ENCODE data around the gene ZNF638. TPM values are rescaled to one million over a fixed set of nuclear protein-coding genes. Genes with fewer than 3 reads are reported as not detected.
"Not testable (repeated sequence)": the region's sequence is repeated elsewhere in the genome, so short reads cannot be mapped to it uniquely, and the experiment has no call there.

ZNF638 gene
- total RNA-seq, 1 experiment from 2014 or later: 109 TPM

DNA sequence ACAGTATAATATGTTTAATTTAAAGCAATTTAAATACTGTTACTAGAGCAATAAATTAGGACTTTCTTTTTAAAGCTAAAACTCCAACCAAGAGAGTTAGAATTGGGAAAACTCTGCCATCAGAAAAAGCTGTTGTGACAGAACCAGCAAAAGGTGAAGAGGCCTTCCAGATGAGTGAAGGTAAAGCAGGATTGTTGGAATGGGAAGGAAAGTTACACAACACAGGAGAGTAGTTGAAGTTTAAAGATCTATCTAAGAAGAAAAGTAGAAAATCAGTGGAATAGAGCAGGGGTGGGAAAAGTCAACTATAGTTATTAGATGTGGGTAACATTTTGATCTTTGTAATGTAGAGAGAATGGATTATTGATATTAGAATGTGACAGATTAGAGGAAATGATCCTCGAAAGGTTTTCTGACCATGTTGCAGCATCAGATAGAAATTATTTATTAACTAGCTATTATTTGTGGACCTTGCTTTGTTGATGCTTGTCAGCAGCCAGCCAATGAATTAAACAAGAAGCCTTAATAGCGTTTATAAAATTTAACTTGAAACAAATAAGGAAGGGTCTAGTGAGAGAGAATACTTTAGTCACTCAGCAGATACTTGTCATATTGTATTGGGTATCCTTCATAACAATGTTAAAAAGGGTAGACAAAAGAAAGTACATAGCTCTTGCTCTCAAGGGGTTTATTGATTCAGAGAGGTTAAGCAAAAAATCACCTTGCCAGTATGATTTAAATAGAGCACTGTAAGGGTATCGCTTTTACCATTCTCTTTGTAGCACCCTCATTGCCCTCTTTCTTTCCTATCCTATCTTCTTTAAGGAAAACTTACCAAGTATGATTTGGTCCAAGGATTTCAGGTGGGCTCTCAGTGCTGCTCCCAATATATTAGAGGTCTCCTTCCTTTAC, 97.1 kb downstream of the ZNF638 start:
- H3K36me3 Mint-ChIP-seq: peaks cover 81% of the 10 kb centered on the region
- H3K27me3 Mint-ChIP-seq (ENCODE audit: low read depth): no peaks in the 10 kb centered on the region

DNA sequence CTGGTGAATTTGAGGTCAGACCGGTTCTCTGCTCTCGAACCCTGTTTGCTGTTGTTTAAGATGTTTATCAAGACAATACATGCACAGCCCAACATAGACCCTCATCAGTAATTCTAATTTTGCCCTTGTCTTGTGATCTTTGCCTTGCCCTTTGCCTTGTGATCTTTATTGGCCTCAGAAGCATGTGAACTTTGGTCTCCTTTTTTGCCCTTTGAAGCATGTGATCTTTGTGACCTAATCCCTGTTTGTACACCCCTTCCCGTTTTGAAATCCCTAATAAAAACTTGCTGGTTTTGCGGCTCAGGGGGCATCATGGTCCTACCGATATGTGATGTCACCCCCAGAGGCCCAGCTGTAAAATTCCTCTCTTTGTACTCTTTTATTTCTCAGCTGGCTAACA, 113.6 kb downstream of the ZNF638 start:
- H3K4me1 Mint-ChIP-seq; ATAC-seq; H3K9me3 Mint-ChIP-seq; DNase-seq (ENCODE audit: low spot score); POLR2A ChIA-PET; H3K27ac Mint-ChIP-seq; H3K27me3 Mint-ChIP-seq (ENCODE audit: low read depth); H3K36me3 Mint-ChIP-seq; H3K4me3 Mint-ChIP-seq: not testable (repeated sequence)
- CTCF ChIA-PET: interaction anchor here (1.2 kb wide), 1 partner anchor 16 kb away, joined by 6 read pairs; no protein-coding TSS in a partner anchor

More for the DNA sequence above, 97.1 kb downstream of the ZNF638 start:
- no peak overlapping the region for H3K27ac Mint-ChIP-seq
- TF ChIP-seq, protein P1, sequence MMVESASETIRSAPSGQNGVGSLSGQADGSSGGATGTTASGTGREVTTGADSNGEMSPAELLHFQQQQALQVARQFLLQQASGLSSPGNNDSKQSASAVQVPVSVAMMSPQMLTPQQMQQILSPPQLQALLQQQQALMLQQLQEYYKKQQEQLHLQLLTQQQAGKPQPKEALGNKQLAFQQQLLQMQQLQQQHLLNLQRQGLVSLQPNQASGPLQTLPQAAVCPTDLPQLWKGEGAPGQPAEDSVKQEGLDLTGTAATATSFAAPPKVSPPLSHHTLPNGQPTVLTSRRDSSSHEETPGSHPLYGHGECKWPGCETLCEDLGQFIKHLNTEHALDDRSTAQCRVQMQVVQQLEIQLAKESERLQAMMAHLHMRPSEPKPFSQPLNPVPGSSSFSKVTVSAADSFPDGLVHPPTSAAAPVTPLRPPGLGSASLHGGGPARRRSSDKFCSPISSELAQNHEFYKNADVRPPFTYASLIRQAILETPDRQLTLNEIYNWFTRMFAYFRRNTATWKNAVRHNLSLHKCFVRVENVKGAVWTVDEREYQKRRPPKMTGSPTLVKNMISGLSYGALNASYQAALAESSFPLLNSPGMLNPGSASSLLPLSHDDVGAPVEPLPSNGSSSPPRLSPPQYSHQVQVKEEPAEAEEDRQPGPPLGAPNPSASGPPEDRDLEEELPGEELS (CRISPR knock-in tag; IDR thresholded peaks at IDR 0.05): no peak
- TF ChIP-seq, protein P2, sequence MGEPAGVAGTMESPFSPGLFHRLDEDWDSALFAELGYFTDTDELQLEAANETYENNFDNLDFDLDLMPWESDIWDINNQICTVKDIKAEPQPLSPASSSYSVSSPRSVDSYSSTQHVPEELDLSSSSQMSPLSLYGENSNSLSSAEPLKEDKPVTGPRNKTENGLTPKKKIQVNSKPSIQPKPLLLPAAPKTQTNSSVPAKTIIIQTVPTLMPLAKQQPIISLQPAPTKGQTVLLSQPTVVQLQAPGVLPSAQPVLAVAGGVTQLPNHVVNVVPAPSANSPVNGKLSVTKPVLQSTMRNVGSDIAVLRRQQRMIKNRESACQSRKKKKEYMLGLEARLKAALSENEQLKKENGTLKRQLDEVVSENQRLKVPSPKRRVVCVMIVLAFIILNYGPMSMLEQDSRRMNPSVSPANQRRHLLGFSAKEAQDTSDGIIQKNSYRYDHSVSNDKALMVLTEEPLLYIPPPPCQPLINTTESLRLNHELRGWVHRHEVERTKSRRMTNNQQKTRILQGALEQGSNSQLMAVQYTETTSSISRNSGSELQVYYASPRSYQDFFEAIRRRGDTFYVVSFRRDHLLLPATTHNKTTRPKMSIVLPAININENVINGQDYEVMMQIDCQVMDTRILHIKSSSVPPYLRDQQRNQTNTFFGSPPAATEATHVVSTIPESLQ (CRISPR knock-in tag; IDR thresholded peaks at IDR 0.05): no peak
- TF ChIP-seq, protein P3, sequence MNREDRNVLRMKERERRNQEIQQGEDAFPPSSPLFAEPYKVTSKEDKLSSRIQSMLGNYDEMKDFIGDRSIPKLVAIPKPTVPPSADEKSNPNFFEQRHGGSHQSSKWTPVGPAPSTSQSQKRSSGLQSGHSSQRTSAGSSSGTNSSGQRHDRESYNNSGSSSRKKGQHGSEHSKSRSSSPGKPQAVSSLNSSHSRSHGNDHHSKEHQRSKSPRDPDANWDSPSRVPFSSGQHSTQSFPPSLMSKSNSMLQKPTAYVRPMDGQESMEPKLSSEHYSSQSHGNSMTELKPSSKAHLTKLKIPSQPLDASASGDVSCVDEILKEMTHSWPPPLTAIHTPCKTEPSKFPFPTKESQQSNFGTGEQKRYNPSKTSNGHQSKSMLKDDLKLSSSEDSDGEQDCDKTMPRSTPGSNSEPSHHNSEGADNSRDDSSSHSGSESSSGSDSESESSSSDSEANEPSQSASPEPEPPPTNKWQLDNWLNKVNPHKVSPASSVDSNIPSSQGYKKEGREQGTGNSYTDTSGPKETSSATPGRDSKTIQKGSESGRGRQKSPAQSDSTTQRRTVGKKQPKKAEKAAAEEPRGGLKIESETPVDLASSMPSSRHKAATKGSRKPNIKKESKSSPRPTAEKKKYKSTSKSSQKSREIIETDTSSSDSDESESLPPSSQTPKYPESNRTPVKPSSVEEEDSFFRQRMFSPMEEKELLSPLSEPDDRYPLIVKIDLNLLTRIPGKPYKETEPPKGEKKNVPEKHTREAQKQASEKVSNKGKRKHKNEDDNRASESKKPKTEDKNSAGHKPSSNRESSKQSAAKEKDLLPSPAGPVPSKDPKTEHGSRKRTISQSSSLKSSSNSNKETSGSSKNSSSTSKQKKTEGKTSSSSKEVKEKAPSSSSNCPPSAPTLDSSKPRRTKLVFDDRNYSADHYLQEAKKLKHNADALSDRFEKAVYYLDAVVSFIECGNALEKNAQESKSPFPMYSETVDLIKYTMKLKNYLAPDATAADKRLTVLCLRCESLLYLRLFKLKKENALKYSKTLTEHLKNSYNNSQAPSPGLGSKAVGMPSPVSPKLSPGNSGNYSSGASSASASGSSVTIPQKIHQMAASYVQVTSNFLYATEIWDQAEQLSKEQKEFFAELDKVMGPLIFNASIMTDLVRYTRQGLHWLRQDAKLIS (CRISPR knock-in tag; IDR thresholded peaks at IDR 0.05; ENCODE audit: borderline replicate concordance): no peak
- TF ChIP-seq ZNF121 (CRISPR knock-in tag; IDR thresholded peaks at IDR 0.05) (no peak), NFE2L1 (CRISPR knock-in tag; IDR thresholded peaks at IDR 0.05) (no peak), CREB1 (CRISPR knock-in tag; IDR thresholded peaks at IDR 0.05) (no peak), OVOL2 (CRISPR knock-in tag; IDR thresholded peaks at IDR 0.05; ENCODE audit: borderline replicate concordance) (no peak), EMX1 (CRISPR knock-in tag; IDR thresholded peaks at IDR 0.05) (no peak), JAZF1 (CRISPR knock-in tag; IDR thresholded peaks at IDR 0.05) (no peak), ZBTB21 (CRISPR knock-in tag; IDR thresholded peaks at IDR 0.05; ENCODE audit: borderline replicate concordance) (no peak)
- TF ChIP-seq, protein P4, sequence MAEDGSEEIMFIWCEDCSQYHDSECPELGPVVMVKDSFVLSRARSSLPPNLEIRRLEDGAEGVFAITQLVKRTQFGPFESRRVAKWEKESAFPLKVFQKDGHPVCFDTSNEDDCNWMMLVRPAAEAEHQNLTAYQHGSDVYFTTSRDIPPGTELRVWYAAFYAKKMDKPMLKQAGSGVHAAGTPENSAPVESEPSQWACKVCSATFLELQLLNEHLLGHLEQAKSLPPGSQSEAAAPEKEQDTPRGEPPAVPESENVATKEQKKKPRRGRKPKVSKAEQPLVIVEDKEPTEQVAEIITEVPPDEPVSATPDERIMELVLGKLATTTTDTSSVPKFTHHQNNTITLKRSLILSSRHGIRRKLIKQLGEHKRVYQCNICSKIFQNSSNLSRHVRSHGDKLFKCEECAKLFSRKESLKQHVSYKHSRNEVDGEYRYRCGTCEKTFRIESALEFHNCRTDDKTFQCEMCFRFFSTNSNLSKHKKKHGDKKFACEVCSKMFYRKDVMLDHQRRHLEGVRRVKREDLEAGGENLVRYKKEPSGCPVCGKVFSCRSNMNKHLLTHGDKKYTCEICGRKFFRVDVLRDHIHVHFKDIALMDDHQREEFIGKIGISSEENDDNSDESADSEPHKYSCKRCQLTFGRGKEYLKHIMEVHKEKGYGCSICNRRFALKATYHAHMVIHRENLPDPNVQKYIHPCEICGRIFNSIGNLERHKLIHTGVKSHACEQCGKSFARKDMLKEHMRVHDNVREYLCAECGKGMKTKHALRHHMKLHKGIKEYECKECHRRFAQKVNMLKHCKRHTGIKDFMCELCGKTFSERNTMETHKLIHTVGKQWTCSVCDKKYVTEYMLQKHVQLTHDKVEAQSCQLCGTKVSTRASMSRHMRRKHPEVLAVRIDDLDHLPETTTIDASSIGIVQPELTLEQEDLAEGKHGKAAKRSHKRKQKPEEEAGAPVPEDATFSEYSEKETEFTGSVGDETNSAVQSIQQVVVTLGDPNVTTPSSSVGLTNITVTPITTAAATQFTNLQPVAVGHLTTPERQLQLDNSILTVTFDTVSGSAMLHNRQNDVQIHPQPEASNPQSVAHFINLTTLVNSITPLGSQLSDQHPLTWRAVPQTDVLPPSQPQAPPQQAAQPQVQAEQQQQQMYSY (CRISPR knock-in tag; IDR thresholded peaks at IDR 0.05): no peak
- TF ChIP-seq, protein P5, sequence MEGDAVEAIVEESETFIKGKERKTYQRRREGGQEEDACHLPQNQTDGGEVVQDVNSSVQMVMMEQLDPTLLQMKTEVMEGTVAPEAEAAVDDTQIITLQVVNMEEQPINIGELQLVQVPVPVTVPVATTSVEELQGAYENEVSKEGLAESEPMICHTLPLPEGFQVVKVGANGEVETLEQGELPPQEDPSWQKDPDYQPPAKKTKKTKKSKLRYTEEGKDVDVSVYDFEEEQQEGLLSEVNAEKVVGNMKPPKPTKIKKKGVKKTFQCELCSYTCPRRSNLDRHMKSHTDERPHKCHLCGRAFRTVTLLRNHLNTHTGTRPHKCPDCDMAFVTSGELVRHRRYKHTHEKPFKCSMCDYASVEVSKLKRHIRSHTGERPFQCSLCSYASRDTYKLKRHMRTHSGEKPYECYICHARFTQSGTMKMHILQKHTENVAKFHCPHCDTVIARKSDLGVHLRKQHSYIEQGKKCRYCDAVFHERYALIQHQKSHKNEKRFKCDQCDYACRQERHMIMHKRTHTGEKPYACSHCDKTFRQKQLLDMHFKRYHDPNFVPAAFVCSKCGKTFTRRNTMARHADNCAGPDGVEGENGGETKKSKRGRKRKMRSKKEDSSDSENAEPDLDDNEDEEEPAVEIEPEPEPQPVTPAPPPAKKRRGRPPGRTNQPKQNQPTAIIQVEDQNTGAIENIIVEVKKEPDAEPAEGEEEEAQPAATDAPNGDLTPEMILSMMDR (IDR thresholded peaks at IDR 0.05): no peak
- TF ChIP-seq, protein P6, sequence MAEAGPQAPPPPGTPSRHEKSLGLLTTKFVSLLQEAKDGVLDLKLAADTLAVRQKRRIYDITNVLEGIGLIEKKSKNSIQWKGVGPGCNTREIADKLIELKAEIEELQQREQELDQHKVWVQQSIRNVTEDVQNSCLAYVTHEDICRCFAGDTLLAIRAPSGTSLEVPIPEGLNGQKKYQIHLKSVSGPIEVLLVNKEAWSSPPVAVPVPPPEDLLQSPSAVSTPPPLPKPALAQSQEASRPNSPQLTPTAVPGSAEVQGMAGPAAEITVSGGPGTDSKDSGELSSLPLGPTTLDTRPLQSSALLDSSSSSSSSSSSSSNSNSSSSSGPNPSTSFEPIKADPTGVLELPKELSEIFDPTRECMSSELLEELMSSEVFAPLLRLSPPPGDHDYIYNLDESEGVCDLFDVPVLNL (CRISPR knock-in tag; IDR thresholded peaks at IDR 0.05; ENCODE audit: borderline replicate concordance, low read depth): no peak
- POLR2A ChIA-PET: no interaction called here
- DNase-seq (ENCODE audit: low spot score) (no peak), ATAC-seq (no peak)
- CTCF ChIA-PET: interaction anchor here (1.5 kb wide), 1 partner anchor 9 kb away, joined by 3 read pairs; no protein-coding TSS in a partner anchor
- no peaks in the 10 kb centered on the region for H3K4me1 Mint-ChIP-seq
- no peak overlapping the region for H3K4me3 Mint-ChIP-seq
- no peaks in the 10 kb centered on the region for H3K9me3 Mint-ChIP-seq
